Measurements from ENCODE around the gene PHC1.

Gene PHC1

GRCh38 chr12:8950221-8950527, 35.9 kb downstream of the PHC1 start:
- no peak for DNase-seq (ENCODE audit: low spot score)

GRCh38 chr12:8950702-8951478, 36.6 kb downstream of the PHC1 start:
- peak; percentile 9 for DNase-seq (ENCODE audit: low spot score)

GRCh38 chr12:8951744-8952143, 37.4 kb downstream of the PHC1 start:
- no peak for DNase-seq (ENCODE audit: low spot score)

- DNase-seq (ENCODE audit: low spot score), result no peak
Observed at GRCh38 chr12:8953773-8954402, 39.6 kb downstream of the PHC1 start.

GRCh38 chr12:8956073-8956472, 41.8 kb downstream of the PHC1 start:
- no peak for DNase-seq (ENCODE audit: low spot score)

GRCh38 chr12:8956772-8957171, 42.5 kb downstream of the PHC1 start:
- DNase-seq (ENCODE audit: low spot score), result no peak

GRCh38 chr12:8957561-8957960, 43.3 kb downstream of the PHC1 start:
- no peak for DNase-seq (ENCODE audit: low spot score)

- DNase-seq (ENCODE audit: low spot score), result no peak
Observed at GRCh38 chr12:8958066-8958465, 43.8 kb downstream of the PHC1 start.

GRCh38 chr12:8960176-8960575, 45.9 kb downstream of the PHC1 start:
- no peak for DNase-seq (ENCODE audit: low spot score)

- no peak for DNase-seq (ENCODE audit: low spot score)
Observed at GRCh38 chr12:8968761-8969160, 54.5 kb downstream of the PHC1 start.

GRCh38 chr12:8969861-8970411, 55.6 kb downstream of the PHC1 start:
- no peak for DNase-seq (ENCODE audit: low spot score)

- no peak for DNase-seq (ENCODE audit: low spot score)
Observed at GRCh38 chr12:8970432-8970831, 56.1 kb downstream of the PHC1 start.

GRCh38 chr12:8980137-8980536, 65.8 kb downstream of the PHC1 start:
- DNase-seq (ENCODE audit: low spot score), result no peak

- DNase-seq (ENCODE audit: low spot score), result no peak
Observed at GRCh38 chr12:8985213-8985754, 71.0 kb downstream of the PHC1 start.

GRCh38 chr12:8987163-8987562, 72.9 kb downstream of the PHC1 start:
- no peak for DNase-seq (ENCODE audit: low spot score)

- DNase-seq (ENCODE audit: low spot score), result no peak
Observed at GRCh38 chr12:8987685-8988084, 73.4 kb downstream of the PHC1 start.

- peak; percentile 26 for DNase-seq (ENCODE audit: low spot score)
Observed at GRCh38 chr12:8989413-8989812, 75.1 kb downstream of the PHC1 start, which contains the start of gene KLRG1. KLRG1 (plus strand) TSS chr12:8989546; CDS start chr12:8989636, 90 bp downstream.
